H9 (cell line): Measurements from ENCODE around the gene SLC6A7. TPM values are rescaled to one million over a fixed set of nuclear protein-coding genes. Genes with fewer than 3 reads are reported as not detected.

Source experiments
- DNase-seq: peaks from one replicate; pipeline ENCODE4 v3.0.0-alpha.2; 2017
- H2AFZ ChIP-seq: one replicate; pipeline ENCODE4 v1.6.1; 2013; ENCODE audit warnings: mild to moderate bottlenecking, low read length, control low read depth, moderate library complexity
- H2AK5ac ChIP-seq: 2 replicates; pipeline ENCODE4 v1.6.1; 2013; ENCODE audit warnings: low read length, control low read depth, mixed read lengths; ENCODE audit not compliant: insufficient read length
- H2BK120ac ChIP-seq: one replicate; pipeline ENCODE4 v1.6.1; 2013; ENCODE audit warnings: low read depth, mild to moderate bottlenecking, low read length, control low read depth, inconsistent platforms; ENCODE audit not compliant: poor library complexity, severe bottlenecking
- H2BK12ac ChIP-seq: 2 replicates; pipeline ENCODE4 v1.6.1; 2013; ENCODE audit warnings: low read length, control low read depth, mixed read lengths, low read depth; ENCODE audit not compliant: insufficient read length
- H2BK15ac ChIP-seq: 2 replicates; pipeline ENCODE4 v1.6.1; 2013; ENCODE audit warnings: low read depth, low read length, control low read depth
- H2BK20ac ChIP-seq: one replicate; pipeline ENCODE4 v1.6.1; 2013; ENCODE audit warnings: low read depth, mild to moderate bottlenecking, low read length, control low read depth, inconsistent platforms; ENCODE audit not compliant: poor library complexity, severe bottlenecking
- H2BK5ac ChIP-seq: 2 replicates; pipeline ENCODE4 v1.6.1; 2013; ENCODE audit warnings: low read length, control low read depth, mixed read lengths; ENCODE audit not compliant: insufficient read length
- H3K14ac ChIP-seq: 2 replicates; pipeline ENCODE4 v1.6.1; 2013; ENCODE audit warnings: low read length, control low read depth; ENCODE audit not compliant: insufficient read depth
- H3K18ac ChIP-seq: 2 replicates; pipeline ENCODE4 v1.6.1; 2013; ENCODE audit warnings: low read depth, mild to moderate bottlenecking, mixed read lengths, low read length, control low read depth; ENCODE audit not compliant: insufficient read length
- H3K23ac ChIP-seq: 2 replicates; pipeline ENCODE4 v1.6.1; 2013; ENCODE audit warnings: low read length, control low read depth, mixed read lengths, low read depth; ENCODE audit not compliant: insufficient read length
- H3K23me2 ChIP-seq: 2 replicates; pipeline ENCODE4 v1.6.1; 2013; ENCODE audit warnings: low read depth, mild to moderate bottlenecking, mixed read lengths, low read length, control low read depth; ENCODE audit not compliant: insufficient read length, poor library complexity, severe bottlenecking
- H3K27ac ChIP-seq: 2 replicates; pipeline ENCODE4 v1.5.1; 2013; ENCODE audit warnings: low read length, control low read depth, mixed read lengths, low read depth; ENCODE audit not compliant: insufficient read length
- H3K27me3 ChIP-seq: 2 replicates; pipeline ENCODE4 v1.6.1; 2013; ENCODE audit warnings: low read length, control low read depth, inconsistent platforms; ENCODE audit not compliant: insufficient read depth
- H3K4ac ChIP-seq: 2 replicates; pipeline ENCODE4 v1.6.1; 2013; ENCODE audit warnings: low read depth, mild to moderate bottlenecking, control low read depth, inconsistent platforms, low read length, moderate library complexity
- H3K4me1 ChIP-seq: 2 replicates; pipeline ENCODE4 v1.6.1; 2013; ENCODE audit warnings: low read length, control low read depth, inconsistent platforms; ENCODE audit not compliant: insufficient read depth
- H3K4me2 ChIP-seq: 2 replicates; pipeline ENCODE4 v1.6.1; 2013; ENCODE audit warnings: low read length, control low read depth, mixed read lengths; ENCODE audit not compliant: insufficient read length, insufficient read depth
- H3K56ac ChIP-seq: 2 replicates; pipeline ENCODE4 v1.6.1; 2013; ENCODE audit warnings: low read depth, mild to moderate bottlenecking, mixed read lengths, low read length, control low read depth; ENCODE audit not compliant: insufficient read length
- H3K79me1 ChIP-seq: 2 replicates; pipeline ENCODE4 v1.6.1; 2013; ENCODE audit warnings: low read depth, mild to moderate bottlenecking, moderate library complexity, low read length, control low read depth, inconsistent platforms; ENCODE audit not compliant: insufficient read depth, poor library complexity, severe bottlenecking
- H3K79me2 ChIP-seq: 2 replicates; pipeline ENCODE4 v1.6.1; 2013; ENCODE audit warnings: low read length, control low read depth, inconsistent platforms; ENCODE audit not compliant: insufficient read depth
- H3K9ac ChIP-seq: 2 replicates; pipeline ENCODE4 v1.6.1; 2013; ENCODE audit warnings: low read length, control low read depth, mixed read lengths; ENCODE audit not compliant: insufficient read length; ENCODE audit errors: extremely low read depth
- H3K9me3 ChIP-seq: one replicate; pipeline ENCODE4 v1.6.1; 2013; ENCODE audit warnings: low read depth, low read length, inconsistent platforms; ENCODE audit not compliant: control insufficient read depth
- H3T11ph ChIP-seq: one replicate; pipeline ENCODE4 v1.6.1; 2013; ENCODE audit warnings: mild to moderate bottlenecking, low read length, control low read depth, inconsistent platforms
- H4K20me1 ChIP-seq: one replicate; pipeline ENCODE4 v1.6.1; 2013; ENCODE audit not compliant: control insufficient read depth, insufficient read length, insufficient read depth
- H4K5ac ChIP-seq: 2 replicates; pipeline ENCODE4 v1.6.1; 2013; ENCODE audit warnings: low read depth, mild to moderate bottlenecking, mixed read lengths, low read length, control low read depth; ENCODE audit not compliant: insufficient read length
- H4K8ac ChIP-seq: replicated peaks from 2 replicates; pipeline ENCODE4 v1.6.1; 2013; ENCODE audit warnings: low read length, control low read depth, mixed read lengths, low read depth; ENCODE audit not compliant: insufficient read length
- H4K91ac ChIP-seq: 2 replicates; pipeline ENCODE4 v1.6.1; 2013; ENCODE audit warnings: low read depth, mild to moderate bottlenecking, moderate library complexity, mixed read lengths, low read length, control low read depth; ENCODE audit not compliant: insufficient read length
- H3K27ac Mint-ChIP-seq, 3 experiments: 2 replicates in 2 of 3; 3 replicates in 1 of 3; pipeline ENCODE4 v1.8.0; 2020 to 2021; ENCODE audit warnings: mixed read lengths in 3 of 3, mild to moderate bottlenecking in 1 of 3, moderate library complexity in 1 of 3
- H3K27me3 Mint-ChIP-seq: 2 replicates; pipeline ENCODE4 v1.8.0; 2021; ENCODE audit warnings: low read depth, mild to moderate bottlenecking, moderate library complexity, mixed read lengths
- H3K36me3 Mint-ChIP-seq, 3 experiments: 2 replicates in 2 of 3; 3 replicates in 1 of 3; pipeline ENCODE4 v1.8.0; 2020 to 2021; ENCODE audit warnings: low read depth in 3 of 3, mixed read lengths in 3 of 3; ENCODE audit not compliant: insufficient read depth in 1 of 3
- H3K4me1 Mint-ChIP-seq, 2 experiments: 2 replicates each; pipeline ENCODE4 v1.8.0; 2020; ENCODE audit warnings: mixed read lengths in 2 of 2
- H3K4me3 Mint-ChIP-seq, 2 experiments: 2 replicates in 1 of 2; 3 replicates in 1 of 2; pipeline ENCODE4 v1.8.0; 2020 to 2021; ENCODE audit warnings: mild to moderate bottlenecking in 2 of 2, mixed read lengths in 2 of 2, moderate library complexity in 1 of 2
- H3K9me3 Mint-ChIP-seq, 2 experiments: 2 replicates in 1 of 2; 3 replicates in 1 of 2; pipeline ENCODE4 v1.8.0; 2020; ENCODE audit warnings: mild to moderate bottlenecking in 2 of 2, mixed read lengths in 2 of 2, moderate library complexity in 1 of 2
- WGBS: extraction: QIAGEN DNeasy Blood & Tissue Kit; methylation state at CpG from one replicate; pipeline ENCODE4 v1.1.7; 2013; ENCODE audit warnings: missing lambda C conversion rate, low lambda C conversion rate, mixed read lengths; ENCODE audit not compliant: insufficient read length; ENCODE audit errors: extremely low coverage; 5-methylcytosine and 5-hydroxymethylcytosine counted together
- total RNA-seq: library from RNA; stranded (reverse); gene quantifications from 2 replicates; pipeline ENCODE4 v1.2.1, GENCODE V29; 2021
- TF ChIP-seq, protein P1 (sequence below): fragments of 200-600 bp; sonication (generic); conservative IDR thresholded peaks from 3 replicates; pipeline ENCODE4 v1.8.0; 2021; ENCODE audit warnings: antibody characterized with exemption, mild to moderate bottlenecking

Gene SLC6A7
- total RNA-seq, 1 experiment from 2014 or later = not detected

- Histone ChIP-seq H4K20me1 (no peaks in the 10 kb centered on the region), H2AFZ (no peak overlapping the region), H3T11ph (no peak overlapping the region), H3K9ac (no peak overlapping the region), H3K79me1 (no peaks in the 10 kb centered on the region), H3K56ac (no peak overlapping the region), H3K4me1 (no peaks in the 10 kb centered on the region), H2BK12ac (no peak overlapping the region), H2BK15ac (no peak overlapping the region), H3K4ac (no peak overlapping the region), H4K91ac (no peak overlapping the region), H2AK5ac (no peak overlapping the region), H3K23ac (no peak overlapping the region), H4K8ac (no peak overlapping the region), H3K14ac (no peak overlapping the region), H3K79me2 (no peaks in the 10 kb centered on the region), H2BK120ac (no peak overlapping the region), H3K23me2 (no peaks in the 10 kb centered on the region), H3K27me3 (no peaks in the 10 kb centered on the region), H4K5ac (no peak overlapping the region), H2BK20ac (no peak overlapping the region), H3K18ac (no peak overlapping the region), H3K4me2 (no peak overlapping the region), H2BK5ac (no peak overlapping the region), H3K27ac (no peak overlapping the region), H3K9me3 (no peaks in the 10 kb centered on the region)
- TF ChIP-seq, protein P1, sequence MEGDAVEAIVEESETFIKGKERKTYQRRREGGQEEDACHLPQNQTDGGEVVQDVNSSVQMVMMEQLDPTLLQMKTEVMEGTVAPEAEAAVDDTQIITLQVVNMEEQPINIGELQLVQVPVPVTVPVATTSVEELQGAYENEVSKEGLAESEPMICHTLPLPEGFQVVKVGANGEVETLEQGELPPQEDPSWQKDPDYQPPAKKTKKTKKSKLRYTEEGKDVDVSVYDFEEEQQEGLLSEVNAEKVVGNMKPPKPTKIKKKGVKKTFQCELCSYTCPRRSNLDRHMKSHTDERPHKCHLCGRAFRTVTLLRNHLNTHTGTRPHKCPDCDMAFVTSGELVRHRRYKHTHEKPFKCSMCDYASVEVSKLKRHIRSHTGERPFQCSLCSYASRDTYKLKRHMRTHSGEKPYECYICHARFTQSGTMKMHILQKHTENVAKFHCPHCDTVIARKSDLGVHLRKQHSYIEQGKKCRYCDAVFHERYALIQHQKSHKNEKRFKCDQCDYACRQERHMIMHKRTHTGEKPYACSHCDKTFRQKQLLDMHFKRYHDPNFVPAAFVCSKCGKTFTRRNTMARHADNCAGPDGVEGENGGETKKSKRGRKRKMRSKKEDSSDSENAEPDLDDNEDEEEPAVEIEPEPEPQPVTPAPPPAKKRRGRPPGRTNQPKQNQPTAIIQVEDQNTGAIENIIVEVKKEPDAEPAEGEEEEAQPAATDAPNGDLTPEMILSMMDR = no peak
- no peak overlapping the region for H3K4me3 Mint-ChIP-seq
- H3K9me3 Mint-ChIP-seq = no peaks in the 10 kb centered on the region
- no peak overlapping the region for H3K27ac Mint-ChIP-seq
- peaks cover 0 to 6% of the 10 kb centered on the region in 2 experiments; a peak in 3 of 4 replicates for H3K4me1 Mint-ChIP-seq
- H3K36me3 Mint-ChIP-seq = no peaks in the 10 kb centered on the region
- no peaks in the 10 kb centered on the region; the same call in 1 of the 2 replicates for H3K27me3 Mint-ChIP-seq
- no CpG with 5 or more reads among the region's 3 CpGs for WGBS
- DNase-seq = no peak
Measured at GRCh38 chr5:150229571-150229970, 39.7 kb downstream of the SLC6A7 start.
